Measurements from ENCODE around the gene CCDC187. TPM values are rescaled to one million over a fixed set of nuclear protein-coding genes. Genes with fewer than 3 reads are reported as not detected.
"Not testable (repeated sequence)": the region's sequence is repeated elsewhere in the genome, so short reads cannot be mapped to it uniquely, and the experiment has no call there.

CCDC187 gene
- total RNA-seq, 2 donors from 2014 or later, result not detected

DNA sequence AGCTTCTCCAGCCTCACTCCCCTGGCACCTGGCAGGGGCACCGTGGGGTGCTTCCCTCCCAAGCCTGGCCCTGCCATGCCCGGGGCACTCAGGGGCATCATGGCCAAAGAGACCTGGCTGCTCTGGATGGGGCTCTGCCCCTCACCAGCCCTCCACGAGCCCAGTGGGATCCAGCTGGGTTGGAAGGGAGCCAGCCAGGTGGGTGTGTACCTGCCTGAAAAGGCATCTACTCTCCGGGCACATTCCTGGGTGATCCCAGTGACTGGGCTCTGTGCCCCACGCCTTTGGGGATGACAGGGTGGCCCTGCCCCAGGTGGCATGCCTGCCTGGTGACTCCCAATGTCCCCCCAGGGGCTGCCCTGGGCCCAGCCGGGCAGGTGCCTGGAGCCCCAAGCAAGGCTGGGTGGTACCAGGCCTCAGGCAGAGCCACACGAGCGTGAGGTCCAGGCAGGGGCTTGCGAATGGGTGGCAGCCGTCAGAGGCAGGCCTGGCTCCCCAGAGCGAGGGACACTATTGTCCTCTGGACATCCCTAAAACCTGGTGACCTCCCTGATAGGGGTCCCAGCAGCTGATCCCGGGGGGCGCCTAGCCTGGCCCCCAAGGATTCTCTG, 24.2 kb upstream of the CCDC187 start:
- peak overlapping the region; percentile 27 to 65 for H3K4me3 Mint-ChIP-seq
- H3K9me3 Mint-ChIP-seq, result no peaks in the 10 kb centered on the region
- ATAC-seq (replicated peaks in 1 of 2) (no peak), DNase-seq (no peak)
- H3K4me1 Mint-ChIP-seq (ENCODE audit: low read depth), result peaks cover 11% of the 10 kb centered on the region
- no peak overlapping the region for H3K27ac Mint-ChIP-seq
- H3K27me3 Mint-ChIP-seq (ENCODE audit: low read depth), result no peaks in the 10 kb centered on the region
- no peaks in the 10 kb centered on the region for H3K36me3 Mint-ChIP-seq (ENCODE audit: insufficient read depth in 2 of 2)

DNA sequence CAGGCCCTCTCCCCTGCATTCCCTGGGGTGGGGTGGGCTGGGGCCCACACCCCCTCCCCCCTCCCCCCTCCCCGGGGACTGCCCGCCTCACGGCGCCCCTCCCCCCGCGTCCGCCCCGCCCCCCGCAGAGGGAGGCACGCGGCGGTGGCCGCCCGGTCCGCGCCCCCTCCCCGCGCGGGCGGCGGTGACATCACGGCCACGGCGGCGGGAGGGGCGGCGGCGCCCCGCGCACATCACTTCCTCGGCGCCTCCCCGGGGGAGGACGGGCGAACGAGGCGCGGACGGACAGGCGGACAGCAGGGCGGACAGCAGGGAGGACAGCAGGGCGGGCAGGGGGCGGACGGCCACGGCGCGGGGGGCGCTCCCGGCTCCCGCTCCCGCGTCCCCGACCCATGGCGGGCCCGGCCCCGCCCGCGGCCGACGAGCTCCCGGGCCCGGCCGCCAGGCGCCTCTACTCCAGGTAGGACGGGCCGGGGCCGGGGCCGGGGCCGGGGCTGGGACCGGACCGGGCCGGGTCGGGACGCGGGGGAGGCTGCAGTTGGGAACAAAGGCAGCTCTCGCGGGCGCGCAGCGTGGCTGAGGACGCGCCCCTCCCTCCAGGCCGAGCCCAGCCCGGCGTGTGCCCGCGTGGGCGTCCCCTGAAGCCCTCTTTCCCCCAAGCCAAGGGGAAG, 23.5 kb upstream of the CCDC187 start, which contains the start of gene GPSM1:
TSS of gene GPSM1 (plus strand) at position 236 of the 671 bp plus-strand sequence. CDS start at position 393, 157 bp downstream.
- Mint-ChIP-seq H3K4me1 (ENCODE audit: low read depth) (peaks cover 11% of the 10 kb centered on the region), H3K9me3 (no peaks in the 10 kb centered on the region), H3K36me3 (ENCODE audit: insufficient read depth in 2 of 2) (no peaks in the 10 kb centered on the region), H3K27me3 (ENCODE audit: low read depth) (no peaks in the 10 kb centered on the region), H3K27ac (peak within 1 kb of the TSS; percentile 57), H3K4me3 (peak within 1 kb of the TSS; percentile 74 to 76)
- ATAC-seq (replicated peaks in 1 of 2) (peak; percentile 71 to 77), DNase-seq (peak; percentile 53 to 65)

DNA sequence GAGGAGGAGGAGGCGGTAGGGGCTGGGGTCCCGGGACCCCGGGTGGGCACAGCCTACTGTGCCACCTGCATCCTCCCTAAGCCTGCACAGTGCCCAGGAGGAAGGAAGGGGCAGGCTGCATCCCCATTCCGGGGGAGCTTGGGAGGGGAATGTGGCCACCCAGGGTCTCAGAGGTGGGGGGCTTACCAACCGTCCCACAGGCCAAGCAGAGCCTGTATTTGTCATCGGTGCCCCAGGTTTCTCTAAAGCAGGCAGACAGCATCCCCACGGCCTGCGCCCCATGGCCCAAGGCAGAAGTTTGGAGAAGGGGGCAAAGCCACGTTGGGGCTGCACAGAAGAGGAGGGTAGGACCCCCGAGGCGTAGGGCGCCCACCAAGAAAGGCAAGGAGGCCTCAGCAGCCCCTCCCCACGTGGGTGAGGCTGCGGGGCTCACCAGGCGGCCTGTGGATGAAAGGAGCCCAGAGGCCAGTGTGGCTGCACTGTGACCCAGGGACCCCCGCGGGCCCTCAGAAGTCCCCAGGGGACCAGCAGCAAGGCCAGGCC, 22.9 kb upstream of the CCDC187 start:
- DNase-seq (no peak), ATAC-seq (replicated peaks in 1 of 2) (peak in 1 of 2 donors; percentile 27)
- H3K4me1 Mint-ChIP-seq (ENCODE audit: low read depth), result peaks cover 11% of the 10 kb centered on the region
- peak overlapping the region; percentile 70 to 74 for H3K4me3 Mint-ChIP-seq
- no peaks in the 10 kb centered on the region for H3K27me3 Mint-ChIP-seq (ENCODE audit: low read depth)
- no peaks in the 10 kb centered on the region for H3K36me3 Mint-ChIP-seq (ENCODE audit: insufficient read depth in 2 of 2)
- peak overlapping the region; percentile 57 for H3K27ac Mint-ChIP-seq
- no peaks in the 10 kb centered on the region for H3K9me3 Mint-ChIP-seq

DNA sequence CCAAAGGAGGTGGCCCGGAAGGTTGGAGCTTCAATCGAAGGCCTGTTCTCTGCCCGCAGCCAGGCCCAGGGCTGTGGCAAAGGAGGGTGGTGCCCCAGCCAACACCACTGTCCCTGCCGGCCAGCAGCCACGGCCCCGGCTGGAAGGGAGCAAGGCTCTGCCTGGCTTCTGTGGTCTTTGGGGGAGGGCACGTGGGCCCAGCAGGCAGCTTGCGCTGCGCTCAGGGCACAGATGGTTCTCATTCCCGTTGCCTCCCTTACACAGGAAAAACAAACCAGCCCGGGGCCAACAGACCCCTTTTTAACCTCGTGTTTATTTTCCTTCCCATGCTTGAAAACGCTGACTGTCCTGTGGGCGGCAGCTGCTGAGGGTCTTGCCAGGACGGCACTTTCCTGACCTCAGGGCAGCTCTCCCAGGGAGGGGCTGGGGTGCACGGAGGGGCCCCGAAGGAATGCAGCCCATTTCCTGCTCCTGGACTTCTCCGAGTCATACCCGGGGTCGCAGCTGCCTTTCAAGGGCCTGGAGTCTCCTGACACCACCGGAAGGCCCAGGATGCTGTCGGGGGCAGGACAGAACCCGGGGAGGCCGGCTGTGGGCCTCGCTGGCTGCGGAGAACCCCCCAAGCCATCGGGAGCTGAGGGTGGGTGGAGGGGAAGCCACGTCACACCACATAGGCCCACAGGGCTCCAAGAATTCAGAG, 22.3 kb upstream of the CCDC187 start:
- ATAC-seq (replicated peaks in 1 of 2) (no peak), DNase-seq (no peak)
- H3K36me3 Mint-ChIP-seq (ENCODE audit: insufficient read depth in 2 of 2), result no peaks in the 10 kb centered on the region
- peak overlapping the region in 1 of 2 donors; percentile 74 for H3K4me3 Mint-ChIP-seq
- no peaks in the 10 kb centered on the region for H3K9me3 Mint-ChIP-seq
- H3K27ac Mint-ChIP-seq, result no peak overlapping the region
- H3K27me3 Mint-ChIP-seq (ENCODE audit: low read depth), result no peaks in the 10 kb centered on the region
- peaks cover 11% of the 10 kb centered on the region for H3K4me1 Mint-ChIP-seq (ENCODE audit: low read depth)

DNA sequence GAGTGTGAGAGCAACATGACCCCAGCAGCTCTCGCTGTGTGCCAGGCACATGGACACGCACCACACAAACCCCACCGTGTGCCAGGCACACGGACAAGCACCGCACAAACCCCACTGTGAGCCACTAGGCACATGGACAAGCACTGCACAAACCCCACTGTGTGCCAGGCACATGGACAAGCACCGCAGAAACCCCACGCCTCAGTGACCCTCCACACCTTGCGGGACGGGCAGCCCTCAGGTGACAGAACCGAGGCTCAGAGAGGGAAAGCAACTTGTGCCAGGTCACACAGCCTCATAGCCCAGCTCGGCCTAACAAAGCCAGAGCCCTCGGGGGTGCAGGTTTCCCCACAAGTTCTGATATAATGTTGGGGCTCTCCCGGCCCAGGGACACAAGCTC, 21.5 kb upstream of the CCDC187 start:
- no peak for DNase-seq
- no peaks in the 10 kb centered on the region for H3K36me3 Mint-ChIP-seq (ENCODE audit: insufficient read depth in 2 of 2)
- H3K27me3 Mint-ChIP-seq (ENCODE audit: low read depth), result no peaks in the 10 kb centered on the region
- no peak overlapping the region for H3K27ac Mint-ChIP-seq
- no peaks in the 10 kb centered on the region for H3K9me3 Mint-ChIP-seq
- H3K4me3 Mint-ChIP-seq, result no peak overlapping the region
- ATAC-seq (replicated peaks in 1 of 2), result no peak
- peaks cover 11% of the 10 kb centered on the region for H3K4me1 Mint-ChIP-seq (ENCODE audit: low read depth)

DNA sequence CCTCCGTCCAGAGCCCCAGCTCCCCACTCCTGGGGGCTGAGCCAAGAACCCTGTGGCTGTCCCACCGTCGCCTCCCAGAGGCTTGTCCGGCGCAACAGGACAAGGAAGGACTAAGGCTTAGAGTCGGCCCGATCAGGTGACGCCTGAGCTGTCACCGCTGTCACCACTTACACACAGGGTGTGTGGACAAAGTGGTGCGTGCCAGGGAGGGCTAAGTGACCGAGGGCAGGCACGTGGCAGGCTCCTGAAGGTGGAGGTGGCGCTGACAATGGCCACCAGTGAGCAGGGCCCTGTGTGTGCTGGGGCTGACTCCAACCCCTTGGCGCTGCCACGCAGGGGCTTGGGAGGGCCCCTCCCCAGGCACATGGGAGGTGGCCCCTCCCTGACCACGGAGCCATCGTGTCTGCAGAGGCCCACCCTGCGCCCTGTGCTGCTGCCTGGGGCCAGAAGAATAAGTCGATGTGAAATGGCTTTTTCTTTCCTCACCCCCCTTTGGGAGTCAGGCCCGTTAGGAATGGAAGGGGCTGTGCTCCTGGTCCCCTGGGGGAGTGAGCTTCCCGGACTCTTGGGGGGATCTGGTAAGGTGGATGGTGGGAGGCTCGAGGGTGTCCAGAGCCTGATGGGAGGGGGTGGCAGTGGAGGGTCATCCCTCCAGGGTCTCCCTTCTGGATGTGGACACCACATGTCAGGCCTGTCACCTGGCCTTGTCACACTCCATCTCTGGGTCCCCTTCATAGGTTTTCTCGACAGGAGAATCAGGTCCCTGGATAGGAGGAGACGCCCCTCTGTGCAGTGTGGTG, 20.8 kb upstream of the CCDC187 start:
- ATAC-seq (replicated peaks in 1 of 2), result no peak
- Mint-ChIP-seq H3K4me1 (ENCODE audit: low read depth) (peaks cover 11% of the 10 kb centered on the region), H3K36me3 (ENCODE audit: insufficient read depth in 2 of 2) (no peaks in the 10 kb centered on the region), H3K27ac (no peak overlapping the region), H3K9me3 (no peaks in the 10 kb centered on the region), H3K4me3 (no peak overlapping the region), H3K27me3 (ENCODE audit: low read depth) (no peaks in the 10 kb centered on the region)
- no peak for DNase-seq

DNA sequence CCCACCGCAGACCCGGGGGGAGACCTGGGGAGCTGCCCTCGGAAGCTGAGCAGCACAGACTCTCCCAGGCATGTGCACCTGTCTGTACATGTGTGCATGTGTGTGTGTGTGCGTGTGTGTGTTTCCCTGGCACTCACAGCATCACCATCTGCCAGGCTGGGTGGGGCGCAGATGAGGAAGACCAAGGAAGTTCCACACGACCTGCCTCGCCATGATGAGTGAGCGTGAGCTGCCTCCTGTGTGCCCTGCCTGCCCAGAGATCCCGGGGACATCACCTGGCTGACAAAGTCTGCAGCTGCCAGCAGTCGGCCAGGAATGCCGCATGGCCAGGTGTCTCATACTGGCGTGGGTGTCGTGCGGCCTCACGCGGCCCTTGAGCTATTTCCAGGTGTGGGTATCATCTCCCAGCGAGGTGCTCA, 19.5 kb upstream of the CCDC187 start:
- Mint-ChIP-seq H3K27ac (no peak overlapping the region), H3K27me3 (ENCODE audit: low read depth) (no peaks in the 10 kb centered on the region), H3K4me3 (no peak overlapping the region), H3K9me3 (no peaks in the 10 kb centered on the region), H3K4me1 (ENCODE audit: low read depth) (peaks cover 5% of the 10 kb centered on the region), H3K36me3 (ENCODE audit: insufficient read depth in 2 of 2) (no peaks in the 10 kb centered on the region)
- ATAC-seq (replicated peaks in 1 of 2) (no peak), DNase-seq (no peak)

DNA sequence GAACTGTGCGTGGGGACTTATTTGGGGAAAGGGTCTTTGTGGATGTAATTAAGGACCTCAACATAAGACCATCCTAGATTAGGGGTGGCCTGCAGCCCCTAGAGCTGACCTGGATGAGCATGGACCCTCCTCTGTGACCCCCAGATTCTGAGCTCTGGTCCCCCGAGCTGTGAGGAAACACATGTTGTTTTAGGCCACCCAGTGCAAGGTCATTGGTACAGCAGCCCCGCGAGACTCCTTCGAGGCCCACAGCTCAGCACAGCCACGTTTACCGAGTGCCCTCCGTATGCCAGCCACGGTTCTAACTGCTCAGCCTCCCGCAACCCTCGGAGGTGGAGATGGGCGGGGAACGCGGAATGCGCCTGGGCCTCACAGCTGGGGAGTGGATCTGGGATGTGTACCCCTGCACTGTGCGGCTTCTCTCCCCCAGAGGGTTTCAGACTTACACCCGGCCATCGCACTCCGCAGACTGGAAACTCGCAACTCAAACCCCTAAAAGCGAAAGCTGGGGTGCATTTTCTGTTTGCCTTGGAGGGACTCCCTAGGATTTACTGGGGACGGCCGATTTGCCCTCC, 18.9 kb upstream of the CCDC187 start:
- no peak for ATAC-seq (replicated peaks in 1 of 2)
- Mint-ChIP-seq H3K27ac (no peak overlapping the region), H3K4me1 (ENCODE audit: low read depth) (peaks cover 5% of the 10 kb centered on the region), H3K4me3 (peak overlapping the region in 1 of 2 donors; percentile 20), H3K27me3 (ENCODE audit: low read depth) (no peaks in the 10 kb centered on the region), H3K36me3 (ENCODE audit: insufficient read depth in 2 of 2) (no peaks in the 10 kb centered on the region), H3K9me3 (no peaks in the 10 kb centered on the region)
- DNase-seq, result no peak

DNA sequence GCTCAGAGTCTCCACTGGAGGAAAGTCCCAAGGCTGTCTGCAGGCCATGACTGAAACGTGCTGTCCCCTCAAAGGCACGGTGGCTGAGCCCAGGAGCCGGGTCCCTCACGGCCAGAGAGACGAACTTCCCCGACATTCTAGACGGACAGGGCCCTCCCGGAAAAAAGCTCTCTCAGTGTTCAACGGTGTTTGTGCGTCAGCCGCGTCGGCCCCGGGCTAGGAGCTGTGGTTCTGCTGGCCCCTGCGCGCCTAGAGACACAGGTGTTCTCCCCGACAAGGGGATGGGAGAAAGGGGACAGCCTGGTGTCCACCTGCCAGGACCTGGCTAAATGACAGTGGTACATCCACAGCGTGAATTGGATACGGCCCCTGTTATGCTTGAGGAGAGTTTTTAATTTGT, 17.7 kb upstream of the CCDC187 start:
- Mint-ChIP-seq H3K27me3 (ENCODE audit: low read depth) (no peaks in the 10 kb centered on the region), H3K27ac (no peak overlapping the region), H3K36me3 (ENCODE audit: insufficient read depth in 2 of 2) (peaks cover 0 to 2% of the 10 kb centered on the region in 2 donors), H3K4me1 (ENCODE audit: low read depth) (peaks cover 5% of the 10 kb centered on the region), H3K9me3 (no peaks in the 10 kb centered on the region), H3K4me3 (no peak overlapping the region)
- no peak for DNase-seq
- no peak for ATAC-seq (replicated peaks in 1 of 2)

DNA sequence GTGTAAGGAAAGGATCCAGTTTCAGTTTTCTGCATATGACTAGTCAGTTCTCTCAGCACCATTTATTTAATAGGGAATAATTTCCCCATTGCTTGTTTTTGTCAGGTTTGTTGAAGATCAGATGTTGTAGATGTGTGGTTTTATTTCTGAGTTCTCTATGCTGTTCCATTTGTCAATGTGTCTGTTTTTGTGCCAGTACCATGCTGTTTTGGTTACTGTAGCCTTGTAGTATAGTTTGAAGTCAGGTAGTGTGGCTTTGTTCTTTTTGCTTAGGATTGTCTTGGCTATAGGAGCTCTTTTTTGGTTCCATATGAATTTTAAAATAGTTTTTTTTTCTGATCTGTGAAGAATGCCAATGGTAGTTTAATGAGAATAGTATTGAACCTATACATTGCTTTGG, 17.1 kb upstream of the CCDC187 start:
- H3K27ac Mint-ChIP-seq; H3K27me3 Mint-ChIP-seq (ENCODE audit: low read depth); H3K36me3 Mint-ChIP-seq (ENCODE audit: insufficient read depth in 2 of 2); DNase-seq; H3K4me1 Mint-ChIP-seq (ENCODE audit: low read depth); ATAC-seq (replicated peaks in 1 of 2); H3K4me3 Mint-ChIP-seq; H3K9me3 Mint-ChIP-seq: not testable (repeated sequence)

DNA sequence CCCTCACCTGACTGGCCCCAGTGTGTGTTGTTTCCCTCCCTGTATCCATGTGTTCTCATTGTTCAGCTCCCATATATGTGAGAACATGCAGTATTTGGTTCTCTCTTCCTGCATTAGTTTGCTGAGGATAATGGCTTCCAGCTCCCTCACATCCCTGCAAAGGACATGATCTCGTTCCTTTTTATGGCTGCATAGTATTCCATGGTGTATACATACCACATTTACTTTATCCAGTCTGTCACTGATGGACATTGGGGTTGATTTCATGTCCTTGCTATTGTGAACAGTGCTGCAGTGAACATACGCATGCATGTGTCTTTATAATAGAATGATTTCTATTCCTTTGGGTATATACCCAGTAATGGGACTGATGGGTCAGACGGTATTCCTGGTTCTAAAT, 16.1 kb upstream of the CCDC187 start:
- ATAC-seq (replicated peaks in 1 of 2), result not testable (repeated sequence)

DNA sequence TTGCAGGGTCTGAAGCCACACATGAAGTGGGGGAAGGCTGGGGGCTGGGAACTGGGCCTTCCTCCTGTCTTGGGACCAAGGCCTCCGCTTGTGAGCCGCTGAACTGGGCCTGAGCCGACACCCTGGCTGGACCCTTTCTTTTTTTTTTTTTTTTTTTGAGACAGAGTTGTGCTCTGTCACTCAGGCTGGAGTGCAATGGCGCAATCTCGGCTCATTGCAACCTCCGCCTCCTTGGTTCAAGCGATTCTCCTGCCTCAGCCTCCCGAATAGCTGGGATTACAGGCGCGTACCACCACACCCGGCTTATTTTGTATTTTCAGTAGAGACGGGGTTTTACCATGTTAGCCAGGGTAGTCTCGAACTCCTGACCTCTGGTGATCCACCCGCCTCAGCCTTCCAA, 15.3 kb upstream of the CCDC187 start:
- ATAC-seq (replicated peaks in 1 of 2); H3K27ac Mint-ChIP-seq; H3K36me3 Mint-ChIP-seq (ENCODE audit: insufficient read depth in 2 of 2); H3K4me1 Mint-ChIP-seq (ENCODE audit: low read depth); H3K27me3 Mint-ChIP-seq (ENCODE audit: low read depth); DNase-seq; H3K4me3 Mint-ChIP-seq: not testable (repeated sequence)
- peaks cover 7 to 14% of the 10 kb centered on the region in 2 donors for H3K9me3 Mint-ChIP-seq

More for the DNA sequence above, 16.1 kb upstream of the CCDC187 start:
- not testable (repeated sequence) for DNase-seq; H3K4me3 Mint-ChIP-seq; H3K27me3 Mint-ChIP-seq (ENCODE audit: low read depth); H3K4me1 Mint-ChIP-seq (ENCODE audit: low read depth); H3K27ac Mint-ChIP-seq; H3K36me3 Mint-ChIP-seq (ENCODE audit: insufficient read depth in 2 of 2)
- H3K9me3 Mint-ChIP-seq, result peaks cover 7 to 11% of the 10 kb centered on the region in 2 donors
